Ishikawa (cell line): Measurements from ENCODE around the gene GPR151.

Experiments
- CEBPB ChIP-seq: IDR thresholded peaks from 2 replicates; pipeline ENCODE4 v1.6.1; 2012
- CREB1 ChIP-seq: IDR thresholded peaks from 2 replicates; pipeline ENCODE4 v1.6.1; 2012; ENCODE audit warnings: low read depth
- EGR1 ChIP-seq: IDR thresholded peaks from 2 replicates; pipeline ENCODE4 v1.6.1; 2012
- EP300 ChIP-seq: IDR thresholded peaks from 2 replicates; pipeline ENCODE4 v1.6.1; 2012; ENCODE audit warnings: borderline replicate concordance
- FOXM1 ChIP-seq: IDR thresholded peaks from 2 replicates; pipeline ENCODE4 v1.6.1; 2012; ENCODE audit warnings: low read depth, borderline replicate concordance
- MAX ChIP-seq: IDR thresholded peaks from 2 replicates; pipeline ENCODE4 v1.6.1; 2012
- NFIC ChIP-seq: IDR thresholded peaks from 2 replicates; pipeline ENCODE4 v1.6.1; 2012
- RAD21 ChIP-seq: IDR thresholded peaks from 2 replicates; pipeline ENCODE4 v1.6.1; 2012; ENCODE audit warnings: low read depth
- REST ChIP-seq: IDR thresholded peaks from 2 replicates; pipeline ENCODE4 v1.6.1; 2012; ENCODE audit warnings: low read depth, mild to moderate bottlenecking
- TAF1 ChIP-seq: IDR thresholded peaks from 2 replicates; pipeline ENCODE4 v1.6.1; 2012; ENCODE audit warnings: low read depth, mild to moderate bottlenecking
- TCF12 ChIP-seq: IDR thresholded peaks from 2 replicates; pipeline ENCODE4 v1.6.1; 2012; ENCODE audit warnings: low read depth
- YY1 ChIP-seq: IDR thresholded peaks from 2 replicates; pipeline ENCODE4 v1.6.1; 2012; ENCODE audit warnings: low read depth
- ZBTB7A ChIP-seq: IDR thresholded peaks from 2 replicates; pipeline ENCODE4 v1.6.1; 2012; ENCODE audit warnings: low read depth

- TF ChIP-seq MAX (no peak), TAF1 (no peak), CREB1 (no peak), EP300 (no peak), CEBPB (no peak), ZBTB7A (no peak), REST (no peak), FOXM1 (no peak), EGR1 (no peak), RAD21 (no peak), NFIC (no peak), YY1 (no peak), TCF12 (no peak)
Observed at GRCh38 chr5:146515473-146516150, 378 bp downstream of the GPR151 start.
